A549 (cell line): ENCODE data around the gene RCAN2.

Source experiments
- CHD2 ChIP-seq: fragments of 150-350 bp; IDR thresholded peaks from 2 replicates; pipeline ENCODE4 v1.6.1; 2014; ENCODE audit warnings: low read length; ENCODE audit not compliant: partially characterized antibody
- CTCF ChIP-seq: fragments of >200 bp; sonication (Bioruptor Twin); formaldehyde crosslinking; IDR thresholded peaks from 3 replicates; pipeline ENCODE4 v1.5.1; 2016
- EP300 ChIP-seq, 2 experiments: fragments of >200 bp; sonication (Bioruptor Twin); formaldehyde crosslinking; IDR thresholded peaks; 2 replicates in 1 of 2; 3 replicates in 1 of 2; pipeline ENCODE4 v1.6.1; 2016 to 2017
- JUN ChIP-seq, 2 experiments: fragments of >200 bp; sonication (Bioruptor Twin); formaldehyde crosslinking; IDR thresholded peaks; 2 replicates in 1 of 2; 3 replicates in 1 of 2; pipeline ENCODE4 v1.6.1; 2016 to 2017
- NR3C1 ChIP-seq: fragments of >200 bp; sonication (Bioruptor Twin); formaldehyde crosslinking; IDR thresholded peaks from 3 replicates; pipeline ENCODE4 v1.6.1; 2017
- POLR2A ChIP-seq: IDR thresholded peaks from 2 replicates; pipeline ENCODE4 v1.6.1; 2012; ENCODE audit warnings: mild to moderate bottlenecking, low read length
- RAD21 ChIP-seq, 2 experiments: fragments of >200 bp in 1 of 2; sonication (Bioruptor Twin) in 1 of 2; formaldehyde crosslinking in 1 of 2; IDR thresholded peaks in 1 of 2; conservative IDR thresholded peaks in 1 of 2; 2 replicates in 1 of 2; 3 replicates in 1 of 2; pipeline ENCODE4 v1.6.1; 2012 to 2018; ENCODE audit warnings: inconsistent platforms in 1 of 2
- RFX5 ChIP-seq: fragments of 450-650 bp; IDR thresholded peaks from 2 replicates; pipeline ENCODE4 v1.7.1; 2014; ENCODE audit warnings: antibody characterized with exemption, mild to moderate bottlenecking, moderate library complexity

GRCh38 chr6:46420921-46421638 lies 70.2 kb downstream of the RCAN2 start:
- no peak for TF ChIP-seq CTCF
- no peak for TF ChIP-seq NR3C1
- no peak for TF ChIP-seq RAD21 (conservative IDR thresholded peaks at IDR 0.05 in 1 of 2, IDR thresholded peaks at IDR 0.05 in 1 of 2)
- no peak for TF ChIP-seq RFX5
- no peak for TF ChIP-seq EP300 (IDR thresholded peaks at IDR 0.05)
- TF ChIP-seq CHD2, result no peak
- TF ChIP-seq JUN (IDR thresholded peaks at IDR 0.05), result no peak
- no peak for TF ChIP-seq POLR2A
